HG03066 (cell line): ENCODE measurements around the gene ZNF853.

ENCODE experiments used
- ATAC-seq: cut with Tn5 transposase; IDR thresholded peaks from one replicate; pipeline ENCODE4 v1.9.1; 2021; ENCODE audit warnings: low read depth; ENCODE audit not compliant: unreplicated experiment

Gene ZNF853

DNA sequence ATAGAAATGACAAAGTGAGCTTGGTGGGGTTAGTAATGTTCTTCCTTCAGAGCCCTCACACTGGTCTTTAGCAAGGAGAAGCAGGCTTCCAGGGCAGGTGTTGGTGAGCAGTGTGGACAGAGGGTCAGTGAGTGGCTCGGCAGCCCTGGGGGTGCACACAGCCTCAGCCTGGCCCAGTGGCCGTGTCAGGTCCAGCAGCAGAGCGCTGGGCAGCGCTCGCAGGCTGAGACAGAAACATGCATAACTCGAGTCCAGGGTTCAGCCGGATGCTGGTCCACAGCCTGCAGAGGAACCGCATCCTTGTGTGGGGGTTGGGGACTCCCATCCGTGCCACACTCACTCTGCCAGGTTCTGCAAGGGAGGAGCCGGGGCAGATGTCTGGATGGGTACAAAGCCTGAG is 11.0 kb upstream of the ZNF853 start:
- no peak for ATAC-seq

DNA sequence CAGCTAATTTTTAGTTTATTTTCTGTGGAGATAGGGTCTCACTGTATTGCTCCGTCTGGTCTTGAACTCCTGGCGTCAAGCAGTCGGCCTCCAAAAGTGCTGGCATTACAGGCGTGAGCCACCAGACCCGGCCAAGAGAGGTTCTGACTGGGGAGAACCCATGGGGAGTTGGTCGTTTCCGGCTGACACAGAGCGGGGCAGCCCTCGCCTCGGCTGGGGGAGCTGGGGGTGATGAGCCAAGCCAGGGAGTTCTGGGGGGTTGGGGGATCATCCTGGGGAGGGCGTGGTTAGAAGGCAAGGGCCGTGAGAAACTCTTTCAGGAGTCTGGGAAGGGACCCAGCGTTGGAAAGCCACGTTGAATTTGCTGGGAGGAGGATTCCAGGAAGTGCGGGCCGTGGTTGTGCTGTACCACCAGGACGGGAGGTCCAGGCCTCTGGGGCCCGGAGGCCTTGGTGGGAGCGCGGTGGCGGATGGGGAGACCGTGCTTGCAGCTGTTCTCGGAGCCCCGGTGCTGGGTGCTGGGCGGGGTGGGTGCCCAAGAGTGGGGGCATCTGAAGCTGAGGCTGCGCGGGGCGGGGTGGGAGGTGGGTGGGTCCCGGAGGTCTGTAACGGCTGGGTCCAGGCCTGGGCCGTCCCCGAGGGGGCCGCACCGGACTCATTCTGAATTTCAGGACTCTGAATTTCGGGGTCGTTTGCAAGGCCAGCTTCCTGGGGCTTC is 8.4 kb upstream of the ZNF853 start:
- no peak for ATAC-seq

DNA sequence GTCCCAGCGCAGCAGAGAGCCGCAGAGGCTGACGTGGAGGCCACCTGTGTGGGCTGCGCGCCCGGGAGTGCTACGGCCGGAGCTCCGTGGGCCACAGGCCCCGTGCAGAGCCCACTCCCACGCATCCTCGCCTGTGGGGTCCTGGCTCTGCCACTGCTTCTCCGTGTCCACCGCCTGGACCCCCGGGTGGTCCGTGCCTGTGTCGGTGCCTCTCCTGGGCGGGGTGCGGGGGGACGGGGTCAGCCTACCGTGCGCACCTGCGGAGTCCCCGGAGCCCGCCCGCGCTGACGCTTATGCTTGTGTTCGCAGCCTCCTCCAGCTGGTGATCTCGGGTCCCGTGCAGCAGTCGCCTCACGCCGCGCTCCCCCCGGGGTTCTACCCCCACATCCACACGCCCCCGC is 7.8 kb upstream of the ZNF853 start:
- ATAC-seq = no peak

DNA sequence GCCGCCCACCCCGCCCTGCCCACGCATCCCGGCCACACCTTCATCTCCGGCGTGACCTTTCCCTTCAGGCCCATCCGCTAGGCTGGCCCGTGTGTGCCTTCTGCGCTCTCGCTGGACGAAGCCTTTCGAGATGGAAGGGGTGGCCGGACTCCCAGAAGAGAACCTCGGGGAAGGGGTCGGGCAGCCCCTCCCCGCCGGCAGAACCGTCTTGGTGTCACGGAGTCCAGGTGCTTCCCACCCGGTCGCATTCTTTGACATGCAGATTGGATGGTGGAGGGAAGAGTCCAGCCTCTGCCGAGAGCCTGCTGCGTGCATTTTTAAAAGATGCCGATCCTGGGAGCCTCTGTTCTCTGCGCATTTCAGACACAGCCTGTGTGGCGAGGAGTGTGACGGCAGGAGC is 7.3 kb upstream of the ZNF853 start:
- no peak for ATAC-seq

DNA sequence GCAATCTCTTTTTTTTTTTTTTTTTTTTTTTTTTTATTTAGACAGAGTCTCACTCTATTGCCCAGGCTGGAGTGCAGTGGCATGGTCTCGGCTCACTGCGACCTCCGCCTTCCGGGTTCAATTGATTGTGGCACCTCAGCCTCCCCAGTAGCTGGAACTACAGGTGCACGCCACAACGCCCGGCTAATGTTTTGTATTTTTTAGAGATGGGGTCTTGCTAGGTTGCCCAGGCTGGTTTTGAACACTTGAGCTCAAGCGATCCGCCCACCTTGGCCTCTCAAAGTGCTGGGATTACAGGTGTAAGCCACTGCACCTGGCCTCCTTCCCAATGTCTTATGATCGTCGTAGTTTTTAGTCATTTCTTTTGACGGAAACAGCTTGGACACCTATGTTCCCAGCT is 6.6 kb upstream of the ZNF853 start:
- ATAC-seq = no peak

DNA sequence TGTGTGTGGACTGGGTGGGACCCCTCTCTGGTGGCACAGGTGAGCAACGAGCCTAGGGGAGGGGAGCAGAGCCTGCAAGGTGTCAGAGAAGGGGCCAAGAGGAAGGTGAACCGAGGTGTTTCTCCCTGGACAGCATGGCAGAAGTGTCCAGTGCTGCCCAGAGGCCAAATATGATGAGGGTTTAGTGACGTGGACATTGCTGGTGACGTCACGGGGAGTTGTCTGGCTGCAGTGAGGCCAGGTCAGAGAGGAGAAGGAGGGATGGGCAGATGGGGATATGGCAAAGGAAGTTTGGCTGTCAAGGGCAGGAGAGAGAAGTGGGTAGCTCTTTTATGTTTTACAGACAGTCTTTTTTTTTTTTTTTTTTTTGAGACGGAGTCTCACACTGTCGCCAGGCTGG is 2.6 kb upstream of the ZNF853 start:
- no peak for ATAC-seq

DNA sequence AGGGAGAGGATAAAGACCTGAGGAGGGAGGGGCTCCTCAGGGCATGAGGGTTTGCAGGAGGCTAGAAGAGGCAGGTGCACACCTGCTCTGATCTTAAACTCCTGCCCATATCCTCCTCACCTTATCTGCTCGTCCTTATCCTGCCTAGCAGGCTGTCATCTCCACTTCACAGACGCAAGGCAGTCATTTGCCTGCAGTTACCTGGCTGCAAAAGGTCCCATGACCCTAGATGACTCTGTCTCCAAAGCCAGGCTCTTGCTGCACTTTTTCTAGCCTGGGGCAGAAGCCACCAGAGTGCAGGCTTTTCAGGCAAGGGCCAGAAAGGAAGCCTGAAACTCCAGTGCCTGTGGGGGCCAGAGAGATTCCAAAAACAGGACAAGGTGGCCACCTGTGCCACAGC is 1.7 kb upstream of the ZNF853 start:
- no peak for ATAC-seq

DNA sequence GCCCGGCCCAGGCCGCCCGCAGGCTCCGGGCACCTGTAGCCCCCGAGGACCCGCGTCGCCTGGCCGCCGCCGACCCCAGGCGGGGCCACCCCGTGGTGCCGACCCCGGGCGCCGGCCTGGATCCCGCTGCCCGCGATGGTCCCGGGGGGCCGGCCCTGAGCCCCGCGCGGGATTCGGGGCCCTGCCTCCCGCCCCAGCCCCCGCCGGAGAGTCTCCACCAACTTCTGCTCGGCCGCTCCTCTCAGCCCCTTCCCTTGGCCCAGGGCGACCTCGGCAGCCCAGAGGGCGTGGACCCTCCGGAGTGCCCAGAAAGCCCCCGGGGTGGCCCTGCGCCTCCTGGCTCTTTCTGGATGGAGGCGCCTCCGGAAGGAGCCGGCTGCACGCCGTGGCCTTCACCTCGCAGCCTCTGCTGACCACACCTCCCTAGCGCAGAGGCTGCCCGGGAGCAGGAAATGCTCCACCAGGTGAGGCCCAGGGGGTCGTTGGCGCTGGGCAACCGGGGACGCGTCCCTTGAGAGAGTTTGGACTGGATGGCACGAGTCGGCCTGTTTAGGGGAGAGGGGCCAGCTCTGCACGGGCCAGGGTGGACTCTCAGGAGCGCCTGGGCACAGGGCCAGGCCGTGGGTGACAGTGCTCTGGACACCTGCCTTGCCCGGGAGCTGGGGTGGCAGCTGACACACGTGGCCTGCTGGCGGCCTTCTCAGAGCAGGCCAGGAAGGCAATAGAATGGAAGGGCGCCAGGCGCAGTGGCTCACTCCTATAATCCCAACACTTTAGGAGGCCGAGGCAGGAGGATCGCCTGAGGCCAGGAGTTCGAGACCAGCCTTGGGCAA is 529 bp downstream of the ZNF853 start:
- ATAC-seq = no peak

DNA sequence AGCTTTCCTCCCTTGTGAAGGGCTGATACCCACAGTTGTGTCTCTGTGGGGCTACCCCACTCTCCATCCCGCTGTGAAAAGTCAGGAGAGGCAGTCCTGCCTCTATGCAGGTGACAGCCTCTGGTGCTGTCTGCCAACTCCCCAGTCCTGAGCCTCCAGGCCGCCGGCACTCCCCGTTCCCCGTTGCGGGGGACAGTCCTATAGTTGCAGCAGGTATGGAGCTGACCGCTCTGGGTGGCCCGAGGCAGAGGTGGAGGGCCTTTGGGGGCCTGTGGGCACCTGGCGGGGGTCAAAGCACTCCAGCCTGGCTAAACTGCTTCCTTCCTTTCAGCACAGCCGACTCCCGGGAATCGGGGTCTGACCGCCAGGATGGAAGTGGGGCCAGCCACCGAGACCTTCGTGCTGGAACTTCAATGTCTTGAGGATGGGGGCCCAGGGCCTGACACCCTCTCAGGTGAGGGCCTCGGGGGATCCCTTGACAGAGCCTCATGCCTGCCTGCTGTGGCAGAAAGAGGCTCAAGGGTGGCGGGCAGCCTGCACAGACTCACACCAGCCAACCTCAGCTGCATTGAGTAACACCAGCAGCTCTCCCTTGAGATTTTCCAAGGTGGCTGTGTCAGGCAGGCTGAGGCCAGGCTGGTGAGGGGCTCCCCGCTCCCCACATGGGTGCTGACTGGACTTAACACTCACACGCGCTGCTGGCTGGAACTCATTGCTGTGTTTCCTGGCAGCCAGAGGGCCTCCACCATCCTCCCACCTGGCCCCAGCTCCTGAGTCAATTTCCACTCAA is 1.6 kb downstream of the ZNF853 start:
- no peak for ATAC-seq

DNA sequence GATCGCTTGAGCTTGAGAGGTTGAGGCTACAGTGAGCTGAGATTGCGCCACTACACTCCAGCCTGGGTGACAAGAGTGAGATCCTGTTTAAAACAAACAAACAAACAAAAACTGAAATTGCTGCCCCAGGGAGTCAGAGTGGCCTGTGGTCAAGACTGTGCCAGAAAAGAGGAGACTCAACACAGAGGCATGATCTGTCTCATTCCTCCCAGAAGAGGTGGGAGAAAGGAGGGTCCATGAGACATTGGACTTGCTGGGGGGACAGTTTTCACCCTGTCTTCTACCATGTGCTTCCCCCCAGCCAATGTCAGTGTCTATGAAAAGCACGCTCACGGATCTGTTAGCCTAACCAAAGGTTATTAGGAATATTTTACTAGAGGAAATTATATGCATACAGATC is 3.2 kb downstream of the ZNF853 start:
- ATAC-seq = no peak

DNA sequence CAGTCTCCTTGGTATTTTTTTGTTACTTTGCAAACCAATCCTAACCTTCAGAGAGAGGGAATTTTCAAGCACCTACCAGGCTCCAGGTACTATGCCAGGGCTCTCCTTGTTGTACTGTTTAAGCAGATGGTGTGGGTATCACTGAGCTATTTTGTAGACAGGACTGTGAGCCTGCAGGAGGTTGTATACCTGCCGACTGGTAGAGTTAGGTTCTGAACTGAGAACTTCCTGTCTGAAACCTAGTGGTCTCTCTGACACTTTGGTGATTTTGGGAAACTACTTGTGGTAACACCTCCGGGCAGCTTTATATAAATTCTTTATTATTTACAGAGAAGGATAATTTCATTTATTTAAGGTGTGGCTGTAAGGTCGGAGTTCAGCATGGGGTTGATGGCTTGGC is 4.6 kb downstream of the ZNF853 start:
- no peak for ATAC-seq

DNA sequence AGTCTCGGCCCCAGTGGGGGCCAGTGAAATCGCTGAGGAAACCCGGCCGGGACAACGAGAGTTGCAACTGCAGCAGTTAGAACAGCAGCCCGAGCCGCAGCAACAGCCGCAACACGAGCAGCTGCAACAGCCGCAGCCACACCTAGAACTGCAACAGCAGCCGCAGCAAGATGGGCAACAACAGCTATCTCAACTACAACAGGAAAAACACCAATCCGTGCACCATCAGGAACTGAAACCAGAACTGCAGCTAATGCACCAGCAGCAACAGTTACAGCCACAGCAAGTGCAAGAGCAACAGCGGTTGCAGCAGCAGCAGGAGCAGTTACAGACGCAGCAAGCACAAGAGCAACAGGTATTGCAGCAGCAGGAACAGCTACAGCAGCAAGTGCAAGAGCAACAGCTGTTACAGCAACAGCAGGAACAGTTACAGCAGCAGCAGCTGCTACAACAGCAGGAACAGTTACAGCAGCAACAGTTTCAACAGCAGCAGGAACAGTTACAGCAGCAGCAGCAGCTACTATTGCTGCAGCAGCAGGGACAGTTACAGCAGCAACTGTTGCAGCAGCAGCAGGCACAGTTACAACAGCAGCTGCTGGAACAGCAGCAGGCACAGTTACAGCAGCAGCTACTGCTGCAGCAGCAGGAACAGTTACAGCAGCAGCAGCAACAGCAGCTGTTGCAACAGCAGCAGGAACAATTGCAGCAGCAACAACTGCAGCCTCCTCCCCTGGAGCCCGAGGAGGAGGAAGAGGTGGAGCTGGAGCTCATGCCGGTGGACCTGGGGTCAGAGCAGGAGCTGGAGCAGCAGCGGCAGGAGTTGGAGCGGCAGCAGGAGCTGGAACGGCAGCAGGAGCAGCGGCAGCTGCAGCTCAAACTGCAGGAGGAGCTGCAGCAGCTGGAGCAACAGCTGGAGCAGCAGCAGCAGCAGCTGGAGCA is 6.1 kb downstream of the ZNF853 start:
- ATAC-seq = no peak

DNA sequence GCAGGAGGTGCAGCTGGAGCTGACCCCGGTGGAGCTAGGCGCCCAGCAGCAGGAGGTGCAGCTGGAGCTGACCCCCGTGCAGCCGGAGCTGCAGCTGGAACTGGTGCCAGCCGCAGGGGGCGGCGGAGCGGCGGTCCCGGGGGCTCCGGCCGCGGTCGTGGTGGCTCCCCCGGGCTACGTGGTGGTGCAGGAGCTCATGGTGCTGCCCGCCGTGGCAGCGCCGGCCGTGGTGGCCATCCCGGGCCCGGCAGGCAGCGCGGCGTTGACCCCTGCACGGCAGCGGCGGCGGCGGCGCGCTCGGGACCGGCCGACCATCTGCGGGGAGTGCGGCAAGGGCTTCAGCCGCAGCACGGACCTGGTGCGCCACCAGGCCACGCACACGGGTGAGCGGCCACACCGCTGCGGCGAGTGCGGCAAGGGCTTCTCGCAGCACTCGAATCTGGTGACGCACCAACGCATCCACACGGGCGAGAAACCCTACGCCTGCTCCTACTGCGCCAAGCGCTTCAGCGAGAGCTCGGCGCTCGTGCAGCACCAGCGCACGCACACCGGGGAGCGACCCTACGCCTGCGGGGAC is 6.8 kb downstream of the ZNF853 start:
- no peak for ATAC-seq

DNA sequence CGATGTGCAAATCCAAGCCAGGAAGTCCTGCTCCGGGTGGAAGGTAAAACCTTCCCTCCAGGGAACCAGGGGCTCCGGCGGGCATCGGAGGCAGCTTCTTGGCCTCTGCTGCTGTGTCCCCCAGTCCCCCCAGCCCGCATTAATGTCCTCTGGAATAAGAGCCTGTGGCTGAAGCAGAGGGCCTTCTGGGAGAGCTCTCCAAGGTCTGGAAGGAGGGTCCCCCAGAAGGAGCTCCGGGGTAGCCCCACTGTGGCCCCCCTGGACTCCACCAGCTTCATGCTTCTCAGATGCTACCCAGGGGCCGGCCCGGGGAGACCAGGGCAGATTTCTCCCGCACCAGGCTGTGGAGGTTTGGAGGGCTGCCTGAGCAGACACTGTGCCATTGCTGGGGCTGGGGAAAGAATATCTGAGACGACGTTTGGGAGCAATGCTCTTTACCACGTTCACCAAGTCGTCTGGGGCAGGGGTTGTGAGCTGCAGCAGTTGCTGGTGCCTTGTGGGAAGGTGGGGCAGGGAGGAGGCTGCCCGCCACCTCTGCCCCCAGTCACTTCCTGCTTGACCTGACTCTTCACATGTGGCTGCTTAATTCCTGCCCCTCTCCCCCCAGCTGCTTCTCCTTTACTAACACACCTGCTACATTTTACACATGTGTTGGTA is 8.3 kb downstream of the ZNF853 start:
- no peak for ATAC-seq

DNA sequence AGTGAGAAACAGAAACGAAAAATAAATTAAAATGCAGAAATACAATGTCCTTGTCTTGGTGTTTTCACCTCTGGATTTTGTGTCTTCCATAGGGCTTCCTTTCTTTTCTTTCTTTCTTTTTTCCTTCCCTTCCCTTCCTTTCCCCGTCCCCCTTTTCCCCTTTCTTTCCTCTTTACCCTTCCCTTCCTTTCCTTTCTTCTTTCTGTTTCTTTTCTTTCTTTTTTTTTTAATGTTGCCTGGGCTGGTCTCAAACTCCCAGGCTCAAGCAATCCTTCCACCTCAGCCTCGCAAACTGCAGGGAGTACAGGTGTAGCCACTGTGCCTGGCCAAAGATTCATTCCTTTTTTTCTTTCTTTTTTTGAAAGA is 8.8 kb downstream of the ZNF853 start:
- no peak for ATAC-seq

DNA sequence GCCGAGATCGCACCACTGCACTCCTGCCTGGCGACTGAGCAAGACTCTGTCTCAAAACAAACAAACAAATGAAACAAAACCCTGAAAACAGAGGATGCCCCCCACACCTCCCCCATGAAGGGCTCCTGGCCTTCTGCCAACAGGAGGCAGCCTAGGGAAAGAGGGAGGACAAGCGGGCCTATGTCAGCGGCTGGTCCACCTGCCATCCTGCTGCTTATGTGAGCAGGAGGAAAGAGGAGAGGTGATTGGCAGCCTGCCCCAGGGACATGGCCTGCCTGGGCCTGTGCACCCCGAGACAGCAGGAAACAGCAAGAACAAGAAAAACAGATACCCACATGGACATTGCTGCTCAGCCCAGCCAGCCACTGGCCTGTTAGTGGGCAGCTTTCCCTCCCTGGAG is 12.6 kb downstream of the ZNF853 start:
- ATAC-seq = no peak

DNA sequence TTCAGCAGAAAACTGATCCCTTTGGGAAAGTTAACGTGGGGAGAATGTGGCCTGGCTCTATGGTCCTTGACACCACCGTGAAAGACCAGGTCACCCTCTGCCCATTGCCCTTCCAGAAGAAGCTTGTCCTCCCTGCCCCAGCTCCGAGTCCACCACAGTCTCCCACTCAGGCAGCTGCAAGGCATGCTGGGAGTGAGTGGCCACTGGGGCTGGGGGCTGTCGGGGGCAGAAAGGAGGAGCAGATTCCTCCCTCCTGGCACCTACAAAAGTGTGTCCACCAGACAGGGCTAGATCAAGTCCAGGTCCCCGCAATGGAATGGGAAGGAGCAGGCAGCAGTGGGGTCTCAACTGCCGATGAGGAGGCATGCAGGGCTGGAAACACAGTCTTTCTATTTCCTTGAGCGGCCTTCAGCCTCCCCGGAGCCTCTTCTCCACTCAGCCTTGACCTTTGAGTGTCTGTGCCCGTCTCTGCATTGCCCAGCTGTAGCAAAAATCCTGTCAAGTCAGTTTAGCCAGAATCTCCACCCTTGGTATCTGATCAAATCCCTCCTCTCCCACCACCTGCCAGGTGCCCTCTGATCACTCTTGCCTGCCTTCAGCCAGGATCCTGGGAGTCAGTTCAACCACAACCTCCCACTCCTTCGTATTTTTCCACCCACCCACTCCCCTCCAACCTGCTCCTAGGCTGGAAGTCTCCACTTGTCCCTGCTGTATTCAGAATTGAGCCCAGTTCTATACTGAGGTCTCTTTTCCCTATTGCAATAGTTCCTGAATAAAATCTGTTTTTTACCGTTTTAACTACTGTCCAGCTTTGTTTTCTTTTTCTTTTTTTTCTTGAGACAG is 14.8 kb downstream of the ZNF853 start:
- ATAC-seq = no peak

DNA sequence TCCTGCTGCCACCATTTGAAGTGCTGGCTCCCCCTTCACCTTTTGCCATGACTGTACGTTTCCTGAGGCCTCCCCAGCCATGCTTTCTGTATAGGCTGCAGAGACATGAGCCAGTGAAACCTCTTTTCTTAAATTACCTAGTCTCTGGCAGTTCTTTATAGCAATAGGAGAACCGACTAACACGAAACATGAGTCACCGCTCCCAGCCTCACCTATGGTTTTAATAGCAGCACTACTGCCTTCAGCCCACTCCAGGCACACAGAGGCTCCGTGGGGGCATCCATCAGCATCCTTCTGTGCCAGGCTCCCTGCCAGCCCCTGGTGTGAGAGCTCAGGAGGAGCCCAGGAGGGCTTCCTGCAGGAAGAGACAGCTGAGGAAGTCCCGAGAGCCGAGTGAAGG is 16.2 kb downstream of the ZNF853 start:
- ATAC-seq = no peak

DNA sequence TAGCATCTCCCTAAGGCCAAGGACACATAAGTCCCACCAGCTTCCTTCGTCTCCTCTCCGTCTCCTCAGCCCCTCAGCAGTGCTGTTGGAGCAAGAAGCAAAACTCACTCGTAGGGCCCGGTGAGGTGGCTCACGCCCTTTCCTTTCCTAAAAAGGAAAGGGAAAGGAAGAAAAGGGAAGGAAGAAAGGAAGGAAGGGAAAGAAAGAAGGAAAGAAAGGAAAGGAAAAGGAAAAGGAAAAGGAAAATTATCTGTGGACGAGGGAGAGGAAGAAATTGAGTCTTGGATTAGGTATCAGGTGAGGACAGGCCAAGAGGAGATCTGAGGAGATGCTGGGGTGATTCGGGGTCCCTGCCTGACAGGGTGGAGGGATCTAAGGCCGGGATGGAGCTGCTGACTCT is 18.6 kb downstream of the ZNF853 start:
- no peak for ATAC-seq
